ENCODE data around the gene CUL2.

CUL2 gene

GRCh38 chr10:35040760-35041501 is 49.2 kb downstream of the CUL2 start:
- H3K4me3 ChIP-seq (ENCODE audit: low read depth, low read length) = no peak overlapping the region
- TF ChIP-seq CTCF (IDR thresholded peaks at IDR 0.05; ENCODE audit: low read depth, low read length) = no peak
- in situ Hi-C loops (cut with HindIII; ENCODE audit: low sequenced_read_pairs) = no loop called here
- DNase-seq (ENCODE audit: low read depth, low spot score) = peak; percentile 76

- H3K4me3 ChIP-seq (ENCODE audit: low read depth, low read length) = no peak overlapping the region
- TF ChIP-seq CTCF (IDR thresholded peaks at IDR 0.05; ENCODE audit: low read depth, low read length) = no peak
- no peak for DNase-seq (ENCODE audit: low read depth, low spot score)
- in situ Hi-C loops (cut with HindIII; ENCODE audit: low sequenced_read_pairs) = no loop called here
Measured at GRCh38 chr10:35037104-35037503, 53.0 kb downstream of the CUL2 start.

GRCh38 chr10:35035606-35036005 is 54.5 kb downstream of the CUL2 start:
- in situ Hi-C loops (cut with HindIII; ENCODE audit: low sequenced_read_pairs) = no loop called here
- no peak for DNase-seq (ENCODE audit: low read depth, low spot score)
- no peak for TF ChIP-seq CTCF (IDR thresholded peaks at IDR 0.05; ENCODE audit: low read depth, low read length)
- no peak overlapping the region for H3K4me3 ChIP-seq (ENCODE audit: low read depth, low read length)

GRCh38 chr10:35027567-35027966 is 62.6 kb downstream of the CUL2 start:
- H3K4me3 ChIP-seq (ENCODE audit: low read depth, low read length) = no peak overlapping the region
- DNase-seq (ENCODE audit: low read depth, low spot score) = peak; percentile 50
- TF ChIP-seq CTCF (IDR thresholded peaks at IDR 0.05; ENCODE audit: low read depth, low read length) = peak; percentile 43
- in situ Hi-C loops (cut with HindIII; ENCODE audit: low sequenced_read_pairs) = no loop called here

- H3K4me3 ChIP-seq (ENCODE audit: low read depth, low read length) = no peak overlapping the region
- no peak for TF ChIP-seq CTCF (IDR thresholded peaks at IDR 0.05; ENCODE audit: low read depth, low read length)
- DNase-seq (ENCODE audit: low read depth, low spot score) = peak; percentile 55
- in situ Hi-C loops (cut with HindIII; ENCODE audit: low sequenced_read_pairs) = no loop called here
Measured at GRCh38 chr10:35025916-35026315, 64.2 kb downstream of the CUL2 start.

GRCh38 chr10:35020481-35020880 is 69.7 kb downstream of the CUL2 start:
- in situ Hi-C loops (cut with HindIII; ENCODE audit: low sequenced_read_pairs) = no loop called here
- no peak for DNase-seq (ENCODE audit: low read depth, low spot score)
- TF ChIP-seq CTCF (IDR thresholded peaks at IDR 0.05; ENCODE audit: low read depth, low read length) = no peak
- H3K4me3 ChIP-seq (ENCODE audit: low read depth, low read length) = no peak overlapping the region
